B cell (primary cell): Measurements from ENCODE around the gene MICU1. TPM values are rescaled to one million over a fixed set of nuclear protein-coding genes. Genes with fewer than 3 reads are reported as not detected.

Experiments
- ATAC-seq: fragments of 200-7000 bp; cut with Tn5 transposase; one replicate; pipeline ENCODE4 v1.10.0; 2021; ENCODE audit warnings: low read depth, mild to moderate bottlenecking, moderate number of reproducible peaks, moderate library complexity
- CTCF ChIA-PET: fragments of 350-600 bp; sonication (Branson Sonifier 250); formaldehyde crosslinking; loops from one replicate; lab custom pipeline; 2021; ENCODE audit warnings: antibody characterized with exemption, inconsistent platforms; lab: Charles Lee
- POLR2A ChIA-PET: fragments of 350-600 bp; sonication (Branson Sonifier 250); formaldehyde crosslinking; loops from one replicate; lab custom pipeline; 2021; ENCODE audit warnings: antibody characterized with exemption; lab: Charles Lee
- DNase-seq: peaks from one replicate; pipeline ENCODE4 v3.0.0; 2013
- H2AFZ ChIP-seq: 2 replicates; pipeline ENCODE4 v1.6.1; 2012; ENCODE audit warnings: mild to moderate bottlenecking, low read depth, low read length; ENCODE audit not compliant: insufficient read depth, poor library complexity, severe bottlenecking
- H3K27ac ChIP-seq, 2 donors: 1 replicate in 1 of 2; 2 replicates in 1 of 2; pipeline ENCODE4 v1.5.1; 2012 to 2013; ENCODE audit warnings: low read length in 2 of 2, mild to moderate bottlenecking in 2 of 2, moderate library complexity in 1 of 2
- H3K27me3 ChIP-seq, 4 experiments: fragments of 200-600 bp in 1 of 4; sonication (generic) in 1 of 4; replicated peaks in 1 of 4; 1 replicate in 2 of 4; 2 replicates in 2 of 4; pipeline versions ENCODE4 v1.6.1 to v1.7.0; 2013 to 2016; ENCODE audit warnings: low read length in 3 of 4, mild to moderate bottlenecking in 2 of 4, mixed read lengths in 1 of 4, moderate library complexity in 1 of 4; ENCODE audit not compliant: insufficient read depth in 4 of 4, control insufficient read depth in 3 of 4; ENCODE audit errors: control extremely low read depth in 1 of 4
- H3K36me3 ChIP-seq, 2 experiments: replicated peaks in 1 of 2; 1 replicate in 1 of 2; 2 replicates in 1 of 2; pipeline versions ENCODE4 v1.6.1 to v1.7.1; 2013; ENCODE audit warnings: low read length in 1 of 2; ENCODE audit not compliant: insufficient read depth in 2 of 2, control insufficient read depth in 1 of 2; ENCODE audit errors: control extremely low read depth in 1 of 2, extremely low read depth in 1 of 2
- H3K4me1 ChIP-seq, 2 donors: fragments of 200-600 bp in 1 of 2; sonication (generic) in 1 of 2; 1 replicate in 1 of 2; 2 replicates in 1 of 2; pipeline versions ENCODE4 v1.5.1 to v1.6.1; 2013 to 2017; ENCODE audit warnings: low read length in 2 of 2; ENCODE audit not compliant: control insufficient read depth in 2 of 2, insufficient read depth in 2 of 2
- H3K4me2 ChIP-seq: replicated peaks from 2 replicates; pipeline ENCODE3; 2012; ENCODE audit warnings: mild to moderate bottlenecking, low read depth, low read length; ENCODE audit not compliant: poor library complexity, severe bottlenecking
- H3K4me3 ChIP-seq, 5 experiments: fragments of 200-600 bp in 1 of 5; sonication (generic) in 1 of 5; 1 replicate in 3 of 5; 2 replicates in 2 of 5; pipeline versions ENCODE4 v1.5.1 to v1.7.0; 2011 to 2016; ENCODE audit warnings: low read length in 4 of 5, mild to moderate bottlenecking in 4 of 5, low read depth in 2 of 5, control low read depth in 1 of 5, moderate library complexity in 1 of 5; ENCODE audit not compliant: insufficient read depth in 1 of 5; ENCODE audit errors: control extremely low read depth in 1 of 5, extremely low read depth in 1 of 5
- H3K79me2 ChIP-seq: fragments of 200-600 bp; sonication (generic); one replicate; pipeline ENCODE4 v1.6.0; 2016; ENCODE audit warnings: low read length; ENCODE audit not compliant: control insufficient read depth, insufficient read depth
- H3K9ac ChIP-seq: fragments of 200-600 bp; sonication (generic); 2 replicates; pipeline ENCODE4 v1.6.1; 2017; ENCODE audit warnings: mild to moderate bottlenecking, low read length, moderate library complexity
- H3K9me3 ChIP-seq, 3 donors: one replicate each; pipeline versions ENCODE4 v1.6.1 to v1.7.1; 2013; ENCODE audit warnings: low read length in 2 of 3; ENCODE audit not compliant: control insufficient read depth in 2 of 3, insufficient read depth in 1 of 3; ENCODE audit errors: control extremely low read depth in 1 of 3
- H4K20me1 ChIP-seq: 2 replicates; pipeline ENCODE4 v1.6.0; 2012; ENCODE audit warnings: mild to moderate bottlenecking, low read length; ENCODE audit not compliant: insufficient read depth, control insufficient read depth, poor library complexity, severe bottlenecking
- H3K27ac Mint-ChIP-seq: one replicate; pipeline ENCODE4 v1.8.0; 2021; ENCODE audit warnings: mixed read lengths
- H3K27me3 Mint-ChIP-seq: one replicate; pipeline ENCODE4 v1.8.0; 2021; ENCODE audit warnings: mixed read lengths
- H3K4me1 Mint-ChIP-seq: one replicate; pipeline ENCODE4 v1.8.0; 2021; ENCODE audit warnings: mixed read lengths
- H3K4me3 Mint-ChIP-seq: one replicate; pipeline ENCODE4 v1.8.0; 2021; ENCODE audit warnings: mixed read lengths
- H3K9me3 Mint-ChIP-seq: one replicate; pipeline ENCODE4 v1.8.0; 2022; ENCODE audit warnings: mixed read lengths; ENCODE audit not compliant: insufficient read depth
- EZH2 ChIP-seq: IDR thresholded peaks from 2 replicates; pipeline ENCODE4 v1.6.1; 2012; ENCODE audit warnings: borderline replicate concordance, low read depth, mild to moderate bottlenecking, moderate library complexity, low read length; ENCODE audit not compliant: insufficient read depth, poor library complexity, severe bottlenecking
- WGBS: methylation state at CpG from one replicate; pipeline ENCODE4 v1.1.5; 2013; ENCODE audit warnings: missing lambda C conversion rate; ENCODE audit not compliant: insufficient coverage; 5-methylcytosine and 5-hydroxymethylcytosine counted together
- intact Hi-C: fragments of 100-400 bp; cut with micrococcal nuclease; formaldehyde crosslinking; loops from one replicate; pipeline ENCODE4 v1.10.0; 2022
- polyA plus RNA-seq: library from polyadenylated mRNA; depleted of rRNA; stranded (reverse); fragments of >200 nt; gene quantifications from 2 replicates; pipeline ENCODE4 v1.2.3, GENCODE V29; 2012
- total RNA-seq, 2 donors: library from RNA; stranded (reverse); fragments of 120-200 nt in 1 of 2; gene quantifications; 1 replicate in 1 of 2; 2 replicates in 1 of 2; pipeline versions ENCODE4 v1.2.3 to v1.2.4, GENCODE V29; 2013 to 2022
- TF ChIP-seq, protein P1 (sequence below): fragments of 200-600 bp; IDR thresholded peaks from one replicate; pipeline ENCODE4 v1.8.0; 2022; ENCODE audit warnings: antibody characterized with exemption, mild to moderate bottlenecking

The MICU1 gene
- total and polyA plus RNA-seq, 2 donors (not counting 1 experiment from before 2014, with no cell fraction given) = 12.0 to 34.7 TPM

DNA sequence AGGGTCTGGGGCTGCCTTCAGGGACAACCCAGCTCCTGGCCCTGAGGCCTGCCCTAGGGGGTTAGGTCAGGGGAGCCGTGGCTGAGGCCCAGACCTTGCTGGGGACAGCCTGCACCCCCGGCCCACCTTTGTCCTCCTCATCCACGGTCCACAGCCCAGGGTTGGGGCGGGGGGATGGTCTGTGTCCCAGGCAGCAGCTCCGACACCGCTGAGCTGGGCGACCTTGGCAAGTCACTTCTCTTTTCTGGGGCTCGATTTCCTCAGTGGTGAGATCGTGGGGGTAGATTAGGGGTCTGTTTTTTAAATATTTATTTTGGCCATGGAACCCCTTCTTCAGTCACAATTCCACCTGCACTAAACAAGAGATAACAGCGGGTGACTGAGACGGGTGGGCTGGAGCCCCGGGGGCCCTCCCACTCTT is 302.1 kb downstream of the MICU1 start:
- DNase-seq (peak; percentile 67), ATAC-seq (no peak)
- no peaks in the 10 kb centered on the region for H3K9me3 ChIP-seq
- Mint-ChIP-seq H3K27me3 (no peaks in the 10 kb centered on the region), H3K9me3 (no peaks in the 10 kb centered on the region), H3K27ac (peak overlapping the region; percentile 83), H3K4me1 (peaks cover 82% of the 10 kb centered on the region), H3K4me3 (peak overlapping the region; percentile 62)
- H2AFZ ChIP-seq = peak overlapping the region; percentile 62
- TF ChIP-seq, protein P1, sequence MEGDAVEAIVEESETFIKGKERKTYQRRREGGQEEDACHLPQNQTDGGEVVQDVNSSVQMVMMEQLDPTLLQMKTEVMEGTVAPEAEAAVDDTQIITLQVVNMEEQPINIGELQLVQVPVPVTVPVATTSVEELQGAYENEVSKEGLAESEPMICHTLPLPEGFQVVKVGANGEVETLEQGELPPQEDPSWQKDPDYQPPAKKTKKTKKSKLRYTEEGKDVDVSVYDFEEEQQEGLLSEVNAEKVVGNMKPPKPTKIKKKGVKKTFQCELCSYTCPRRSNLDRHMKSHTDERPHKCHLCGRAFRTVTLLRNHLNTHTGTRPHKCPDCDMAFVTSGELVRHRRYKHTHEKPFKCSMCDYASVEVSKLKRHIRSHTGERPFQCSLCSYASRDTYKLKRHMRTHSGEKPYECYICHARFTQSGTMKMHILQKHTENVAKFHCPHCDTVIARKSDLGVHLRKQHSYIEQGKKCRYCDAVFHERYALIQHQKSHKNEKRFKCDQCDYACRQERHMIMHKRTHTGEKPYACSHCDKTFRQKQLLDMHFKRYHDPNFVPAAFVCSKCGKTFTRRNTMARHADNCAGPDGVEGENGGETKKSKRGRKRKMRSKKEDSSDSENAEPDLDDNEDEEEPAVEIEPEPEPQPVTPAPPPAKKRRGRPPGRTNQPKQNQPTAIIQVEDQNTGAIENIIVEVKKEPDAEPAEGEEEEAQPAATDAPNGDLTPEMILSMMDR = no peak
- no peak for TF ChIP-seq EZH2
- H3K27ac ChIP-seq = peak overlapping the region; percentile 28 to 52
- WGBS = 14% methylated on average over 10 of the region's 12 CpGs
- CTCF ChIA-PET = interaction anchor here (0.6 to 6.8 kb wide), 7 partner anchors 12 to 197 kb away, joined by 3 to 128 read pairs (median 6); partner anchors contain the start of gene DDIT4
- intact Hi-C loops = no loop called here
- H4K20me1 ChIP-seq = no peaks in the 10 kb centered on the region
- H3K27me3 ChIP-seq = no peaks in the 10 kb centered on the region
- peak overlapping the region in 1 of 5 experiments; percentile 7 for H3K4me3 ChIP-seq
- H3K4me1 ChIP-seq = peaks cover 60 to 80% of the 10 kb centered on the region in 2 donors
- POLR2A ChIA-PET = interaction anchor here (1.0 to 6.6 kb wide), 4 partner anchors 8 to 48 kb away, joined by 4 to 140 read pairs (median 39); partner anchors contain the start of gene DDIT4
- peaks cover 4% of the 10 kb centered on the region for H3K79me2 ChIP-seq
- H3K36me3 ChIP-seq = no peaks in the 10 kb centered on the region
- peak overlapping the region; percentile 72 for H3K4me2 ChIP-seq
- H3K9ac ChIP-seq = no peak overlapping the region

DNA sequence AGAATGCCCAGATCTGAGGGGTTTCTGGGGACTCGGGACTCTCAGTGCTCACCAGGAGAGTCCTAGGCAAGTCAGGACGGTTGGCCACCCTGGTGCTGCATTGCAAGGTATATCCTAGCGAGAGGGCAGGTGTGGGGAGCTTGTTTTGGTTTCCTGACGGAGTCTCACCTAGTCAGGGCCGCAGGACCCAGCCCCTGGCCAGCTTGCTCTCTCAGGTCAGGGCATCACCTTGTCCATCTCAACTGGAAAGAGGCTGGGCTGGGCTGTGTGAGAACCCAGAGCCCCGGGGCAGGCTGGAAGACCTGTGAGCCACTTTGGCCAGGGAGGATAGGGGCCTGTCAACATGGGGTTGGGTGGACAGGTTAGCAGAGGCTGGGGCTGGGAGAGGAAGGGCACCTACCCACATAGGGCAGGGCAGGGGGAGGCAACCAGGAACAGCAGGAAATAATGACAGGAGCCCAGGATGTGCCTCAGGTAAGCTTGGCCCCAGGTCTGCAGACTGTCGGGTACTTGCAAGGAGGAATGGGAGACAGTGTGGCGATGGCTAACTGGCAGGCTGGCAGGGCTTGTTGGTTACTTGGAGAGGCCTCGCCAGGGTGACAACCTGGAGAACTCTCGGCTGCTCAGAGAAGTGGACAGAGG is 302.6 kb downstream of the MICU1 start:
- CTCF ChIA-PET = interaction anchor here (1.2 to 6.8 kb wide), 6 partner anchors 13 to 197 kb away, joined by 3 to 128 read pairs (median 6); partner anchors contain the start of gene DDIT4
- Mint-ChIP-seq H3K9me3 (no peaks in the 10 kb centered on the region), H3K4me1 (peaks cover 82% of the 10 kb centered on the region), H3K27ac (peak overlapping the region; percentile 83), H3K27me3 (no peaks in the 10 kb centered on the region), H3K4me3 (peak overlapping the region; percentile 64)
- intact Hi-C loops = no loop called here
- no peaks in the 10 kb centered on the region for H3K36me3 ChIP-seq
- no peak overlapping the region for H3K9ac ChIP-seq
- H2AFZ ChIP-seq = peak overlapping the region; percentile 62
- no peaks in the 10 kb centered on the region for H3K27me3 ChIP-seq
- TF ChIP-seq, protein P1 = no peak
- TF ChIP-seq EZH2 = no peak
- WGBS = 94% methylated on average over 10 of the region's 10 CpGs
- no peaks in the 10 kb centered on the region for H4K20me1 ChIP-seq
- DNase-seq (no peak), ATAC-seq (no peak)
- H3K4me2 ChIP-seq = peak overlapping the region; percentile 72
- no peak overlapping the region for H3K4me3 ChIP-seq
- POLR2A ChIA-PET = interaction anchor here (1.0 to 6.6 kb wide), 5 partner anchors 9 to 105 kb away, joined by 3 to 140 read pairs (median 5); partner anchors contain the start of gene DDIT4
- H3K27ac ChIP-seq = peak overlapping the region; percentile 13 to 52
- no peaks in the 10 kb centered on the region for H3K9me3 ChIP-seq
- peaks cover 60 to 80% of the 10 kb centered on the region in 2 donors for H3K4me1 ChIP-seq
- peaks cover 4% of the 10 kb centered on the region for H3K79me2 ChIP-seq
